Measurements from ENCODE around the gene SMARCD2.
"Not testable (repeated sequence)": the region's sequence is repeated elsewhere in the genome, so short reads cannot be mapped to it uniquely, and the experiment has no call there.

DNA sequence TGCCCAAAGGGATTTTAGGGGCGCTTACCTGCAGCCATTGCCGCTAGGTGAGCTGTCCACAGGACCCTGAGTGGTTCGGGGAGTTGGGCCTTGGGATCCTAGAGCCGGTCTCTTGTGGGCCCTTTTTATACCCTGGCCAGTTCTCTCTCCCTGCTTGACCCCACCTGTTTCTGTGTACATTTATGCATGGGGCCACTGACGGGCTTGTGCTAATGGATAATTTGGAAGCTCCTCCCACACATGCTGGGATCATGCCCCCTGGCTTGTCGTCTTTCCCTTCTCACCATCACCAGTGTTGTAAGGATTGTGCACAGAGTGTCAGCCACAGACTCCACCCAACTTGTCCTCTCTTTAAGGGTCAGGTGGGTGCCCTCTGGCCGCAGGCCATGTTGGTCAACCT is 31.1 kb upstream of the SMARCD2 start, which contains the start of gene CSH2:
- TF ChIP-seq, protein P1, sequence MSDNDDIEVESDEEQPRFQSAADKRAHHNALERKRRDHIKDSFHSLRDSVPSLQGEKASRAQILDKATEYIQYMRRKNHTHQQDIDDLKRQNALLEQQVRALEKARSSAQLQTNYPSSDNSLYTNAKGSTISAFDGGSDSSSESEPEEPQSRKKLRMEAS (IDR thresholded peaks at IDR 0.05), result not testable (repeated sequence)
- TF ChIP-seq YY1 (IDR thresholded peaks at IDR 0.05; ENCODE audit: low read depth), result not testable (repeated sequence)

All from Ishikawa (cell line).